ENCODE measurements around the gene CLEC3B.

- TF ChIP-seq CTCF (IDR thresholded peaks at IDR 0.05; ENCODE audit: control extremely low read depth in 1 of 3, insufficient read depth in 1 of 3, low read depth in 1 of 3, low read length in 3 of 3) (no peak), TAF1 (IDR thresholded peaks at IDR 0.05; ENCODE audit: low read depth, low read length) (no peak), TCF12 (IDR thresholded peaks at IDR 0.05; ENCODE audit: low read depth, low read length) (no peak), GABPA (IDR thresholded peaks at IDR 0.05; ENCODE audit: borderline replicate concordance, insufficient read depth, low read length) (no peak)
These were observed 1.3 kb downstream of the CLEC3B start for GRCh38 chr3:45027441-45027840.
